ENCODE data around the gene CATSPERE. TPM values are rescaled to one million over a fixed set of nuclear protein-coding genes. Genes with fewer than 3 reads are reported as not detected.

The CATSPERE gene
- total and polyA plus RNA-seq, 2 of the 8 experiments (the other 6 are each of a cell fraction or from before 2014, with no cell fraction given), result 0.05 to 0.45 TPM

- H2BK12ac ChIP-seq (ENCODE audit: low read depth, low read length), result no peak overlapping the region
- no peaks in the 10 kb centered on the region for H3K27me3 ChIP-seq (replicated peaks in 1 of 4; ENCODE audit: control insufficient read depth in 3 of 4, extremely low read depth in 1 of 4, insufficient read depth in 3 of 4, low read length in 3 of 4)
- H3K14ac ChIP-seq (ENCODE audit: insufficient read length), result no peak overlapping the region
- H4K20me1 ChIP-seq (replicated peaks in 1 of 2; ENCODE audit: control insufficient read depth in 1 of 2, insufficient read depth in 2 of 2, low read length in 2 of 2), result no peaks in the 10 kb centered on the region
- no peak overlapping the region for H2AK5ac ChIP-seq (ENCODE audit: low read depth, low read length)
- H3K79me1 ChIP-seq (ENCODE audit: low read depth, low read length), result no peaks in the 10 kb centered on the region
- H2BK5ac ChIP-seq (ENCODE audit: low read depth, low read length), result no peak overlapping the region
- H3K4ac ChIP-seq (replicated peaks; ENCODE audit: insufficient read length, low read depth, low read length), result no peak overlapping the region
- no peaks in the 10 kb centered on the region for H3K9me3 ChIP-seq (ENCODE audit: insufficient read depth in 2 of 2, low read depth in 1 of 2, low read length in 1 of 2)
- ChIA-PET CTCF (ENCODE audit: partially characterized antibody) (no interaction called here), POLR2A (ENCODE audit: partially characterized antibody) (no interaction called here)
- H3K27ac ChIP-seq (ENCODE audit: low read depth, low read length), result no peak overlapping the region
- H3K56ac ChIP-seq (replicated peaks; ENCODE audit: insufficient read length, low read depth, low read length), result no peak overlapping the region
- TF ChIP-seq BRCA1 (IDR thresholded peaks at IDR 0.05; ENCODE audit: low read depth, low read length), result no peak
- no peak for TF ChIP-seq POU5F1 (IDR thresholded peaks at IDR 0.05; ENCODE audit: low read depth, low read length)
- no peak for TF ChIP-seq SIN3A (conservative IDR thresholded peaks at IDR 0.05 in 1 of 2, IDR thresholded peaks at IDR 0.05 in 1 of 2; ENCODE audit: low read depth in 1 of 2, low read length in 2 of 2)
- TF ChIP-seq YY1 (IDR thresholded peaks at IDR 0.05; ENCODE audit: low read depth, low read length), result no peak
- TF ChIP-seq CHD1 (IDR thresholded peaks at IDR 0.05; ENCODE audit: low read depth, low read length), result no peak
- no peak for TF ChIP-seq TEAD4 (IDR thresholded peaks at IDR 0.05; ENCODE audit: low read depth, low read length)
- TF ChIP-seq CBX8 (IDR thresholded peaks at IDR 0.05; ENCODE audit: borderline replicate concordance, low read depth, low read length), result no peak
- no peak for TF ChIP-seq SIX5 (IDR thresholded peaks at IDR 0.05; ENCODE audit: low read depth, low read length)
- no peak for TF ChIP-seq POLR2A (IDR thresholded peaks at IDR 0.05; ENCODE audit: control extremely low read depth in 1 of 2, low read depth in 2 of 2, low read length in 2 of 2)
- no peaks in the 10 kb centered on the region for H3K36me3 ChIP-seq (ENCODE audit: control insufficient read depth in 2 of 4, insufficient read depth in 4 of 4, low read length in 3 of 4)
- DNase-seq (ENCODE audit: low read depth in 1 of 2, low spot score in 2 of 2) (no peak), FAIRE-seq (no peak)
- no peak overlapping the region for H2BK20ac ChIP-seq (ENCODE audit: low read length)
- no peaks in the 10 kb centered on the region for H3K23me2 ChIP-seq (ENCODE audit: low read depth, low read length)
- no peak overlapping the region for H2BK15ac ChIP-seq (ENCODE audit: low read length)
- no peak overlapping the region for H4K5ac ChIP-seq (ENCODE audit: insufficient read length, low read depth, low read length)
- no peak overlapping the region for H3K4me3 ChIP-seq (ENCODE audit: extremely low read depth in 1 of 4, insufficient read depth in 2 of 4, low read depth in 3 of 4, low read length in 4 of 4)
- no peak overlapping the region for H4K8ac ChIP-seq (ENCODE audit: extremely low read depth, insufficient read depth, low read length)
- no peak overlapping the region for H4K91ac ChIP-seq (replicated peaks; ENCODE audit: insufficient read length, low read length)
- WGBS, 2 experiments (ENCODE audit: extremely low coverage in 1 of 2, insufficient coverage in 1 of 2, insufficient read length in 1 of 2, insufficient replicate concordance in 2 of 2, low coverage in 1 of 2, low lambda C conversion rate in 2 of 2, missing lambda C conversion rate in 1 of 2), result 88% methylated on average over 1 of the region's 1 CpG; no CpG with 5 or more reads in 1 of the 2 experiments
- no peak overlapping the region for H3K18ac ChIP-seq (ENCODE audit: extremely low read depth, low read length)
- H3K4me1 ChIP-seq (replicated peaks in 1 of 4; ENCODE audit: control insufficient read depth in 3 of 4, insufficient read depth in 4 of 4, low read length in 3 of 4), result no peaks in the 10 kb centered on the region; a peak in 1 of 7 replicates
- no peak overlapping the region for H2AFZ ChIP-seq (ENCODE audit: low read length)
- H3K23ac ChIP-seq (ENCODE audit: insufficient read length), result no peak overlapping the region
- no peaks in the 10 kb centered on the region for H3K79me2 ChIP-seq (ENCODE audit: control insufficient read depth in 1 of 2, insufficient read depth in 2 of 2, low read length in 2 of 2)
- H3K4me2 ChIP-seq (ENCODE audit: insufficient read depth in 1 of 2, low read depth in 2 of 2, low read length in 2 of 2), result no peak overlapping the region
- no peak overlapping the region for H3K9ac ChIP-seq (replicated peaks in 1 of 4; ENCODE audit: extremely low read depth in 1 of 4, low read depth in 3 of 4, low read length in 3 of 4)
- H2BK120ac ChIP-seq (replicated peaks; ENCODE audit: low read depth, low read length), result no peak overlapping the region
These were observed 36.7 kb downstream of the CATSPERE start for GRCh38 chr1:244497805-244498204.
